NCI-H82 treated with DMSO at 0.1 percent for 48 hours (cell line): ENCODE data around the gene DHRS13.

Source experiments
- DNase-seq: peaks from one replicate; lab custom pipeline; 2025; ENCODE audit not compliant: unreplicated experiment; lab: John Stamatoyannopoulos, UW

DHRS13 gene

GRCh38 chr17:28861393-28862203 lies 41.3 kb downstream of the DHRS13 start:
- DNase-seq, result no peak

- DNase-seq, result no peak
Measured at GRCh38 chr17:28860363-28860808, 42.5 kb downstream of the DHRS13 start.

- DNase-seq, result no peak
Measured at GRCh38 chr17:28858801-28859355, 44.0 kb downstream of the DHRS13 start.

- DNase-seq, result no peak
Measured at GRCh38 chr17:28857905-28858800, 44.7 kb downstream of the DHRS13 start.

GRCh38 chr17:28856028-28856574 lies 46.8 kb downstream of the DHRS13 start:
- no peak for DNase-seq

GRCh38 chr17:28855336-28855679 lies 47.6 kb downstream of the DHRS13 start:
- DNase-seq, result no peak

- DNase-seq, result peak; percentile 83
Measured at GRCh38 chr17:28854457-28855335, 48.2 kb downstream of the DHRS13 start, which contains the start of gene ERAL1. TSS of gene ERAL1 (plus strand) at chr17:28855016. CDS start at chr17:28855035, 19 bp downstream.

GRCh38 chr17:28853295-28853694 lies 49.6 kb downstream of the DHRS13 start:
- no peak for DNase-seq

- no peak for DNase-seq
Measured at GRCh38 chr17:28849281-28849680, 53.6 kb downstream of the DHRS13 start.

GRCh38 chr17:28848667-28849066 lies 54.2 kb downstream of the DHRS13 start:
- DNase-seq, result peak; percentile 7
